Panc1 (cell line): ENCODE results near the gene CAMKMT. TPM values are rescaled to one million over a fixed set of nuclear protein-coding genes. Genes with fewer than 3 reads are reported as not detected.

ENCODE experiments used
- total RNA-seq: library from RNA; stranded (reverse); gene quantifications from one replicate; pipeline ENCODE4 v1.2.1, GENCODE V29; 2021; ENCODE audit not compliant: unreplicated experiment

The CAMKMT gene
- total RNA-seq, 1 experiment from 2014 or later: 12.6 TPM

Other genes with a start within 250 kb of the CAMKMT start
- 36.0 TPM for gene PPM1B, start 193.1 kb upstream of the CAMKMT start, total RNA-seq
- gene SLC3A1, start 86.5 kb upstream of the CAMKMT start, total RNA-seq: 0.26 TPM
- gene PREPL, start 453 bp upstream of the CAMKMT start, total RNA-seq: 42.5 TPM